Neutrophil (primary cell): ENCODE results near the gene ME3.
"Not testable (repeated sequence)": the region's sequence is repeated elsewhere in the genome, so short reads cannot be mapped to it uniquely, and the experiment has no call there.

ENCODE experiments used
- H3K27ac ChIP-seq: fragments of 200-600 bp; sonication (generic); 2 replicates; pipeline ENCODE4 v1.5.1; 2016; ENCODE audit warnings: mild to moderate bottlenecking, moderate library complexity
- H3K27me3 ChIP-seq: fragments of 200-600 bp; sonication (generic); 2 replicates; pipeline ENCODE4 v1.6.0; 2016; ENCODE audit warnings: mild to moderate bottlenecking
- H3K36me3 ChIP-seq: fragments of 200-600 bp; sonication (generic); 2 replicates; pipeline ENCODE4 v1.5.1; 2017
- H3K4me1 ChIP-seq, 2 experiments: fragments of 200-600 bp in 1 of 2; sonication (generic) in 1 of 2; 1 replicate in 1 of 2; 2 replicates in 1 of 2; pipeline versions ENCODE4 v1.5.1 to v1.6.1; 2013 to 2016; ENCODE audit warnings: low read depth in 1 of 2, low read length in 1 of 2, mild to moderate bottlenecking in 1 of 2, moderate library complexity in 1 of 2; ENCODE audit not compliant: control insufficient read depth in 1 of 2, insufficient read depth in 1 of 2
- H3K4me3 ChIP-seq, 2 experiments: fragments of 200-600 bp in 1 of 2; sonication (generic) in 1 of 2; 1 replicate in 1 of 2; 2 replicates in 1 of 2; pipeline ENCODE4 v1.5.1; 2013 to 2016; ENCODE audit warnings: low read depth in 1 of 2, low read length in 1 of 2, mild to moderate bottlenecking in 1 of 2, moderate library complexity in 1 of 2
- H3K9me3 ChIP-seq: fragments of 200-600 bp; sonication (generic); 2 replicates; pipeline ENCODE4 v1.5.1; 2016
- TF ChIP-seq, protein P1 (sequence below): fragments of 200-600 bp; sonication (generic); IDR thresholded peaks from 2 replicates; pipeline ENCODE4 v1.5.1; 2016; ENCODE audit warnings: antibody characterized with exemption

The ME3 gene

DNA sequence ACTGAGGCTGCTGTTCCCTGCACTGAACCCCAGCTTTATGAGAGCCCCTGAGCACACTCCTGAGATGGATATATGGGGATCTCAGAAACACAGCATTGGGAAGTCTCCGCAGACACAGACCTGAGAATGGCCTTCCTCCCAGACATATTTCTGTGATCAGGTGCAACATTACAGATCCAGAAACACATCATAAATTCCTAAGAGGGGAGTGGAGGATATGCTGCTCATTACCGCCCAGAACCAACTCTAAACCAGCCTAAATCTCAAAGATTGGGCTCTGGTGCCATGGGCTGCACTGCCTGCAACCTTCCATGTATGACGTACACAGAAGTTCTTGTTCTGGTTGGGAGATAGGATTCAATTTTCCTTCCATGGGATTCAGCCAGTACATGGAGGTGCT, 102.0 kb downstream of the ME3 start:
- Histone ChIP-seq H3K9me3 (no peaks in the 10 kb centered on the region), H3K4me1 (no peaks in the 10 kb centered on the region), H3K4me3 (no peak overlapping the region), H3K27ac (no peak overlapping the region), H3K27me3 (no peaks in the 10 kb centered on the region), H3K36me3 (no peaks in the 10 kb centered on the region)
- TF ChIP-seq, protein P1, sequence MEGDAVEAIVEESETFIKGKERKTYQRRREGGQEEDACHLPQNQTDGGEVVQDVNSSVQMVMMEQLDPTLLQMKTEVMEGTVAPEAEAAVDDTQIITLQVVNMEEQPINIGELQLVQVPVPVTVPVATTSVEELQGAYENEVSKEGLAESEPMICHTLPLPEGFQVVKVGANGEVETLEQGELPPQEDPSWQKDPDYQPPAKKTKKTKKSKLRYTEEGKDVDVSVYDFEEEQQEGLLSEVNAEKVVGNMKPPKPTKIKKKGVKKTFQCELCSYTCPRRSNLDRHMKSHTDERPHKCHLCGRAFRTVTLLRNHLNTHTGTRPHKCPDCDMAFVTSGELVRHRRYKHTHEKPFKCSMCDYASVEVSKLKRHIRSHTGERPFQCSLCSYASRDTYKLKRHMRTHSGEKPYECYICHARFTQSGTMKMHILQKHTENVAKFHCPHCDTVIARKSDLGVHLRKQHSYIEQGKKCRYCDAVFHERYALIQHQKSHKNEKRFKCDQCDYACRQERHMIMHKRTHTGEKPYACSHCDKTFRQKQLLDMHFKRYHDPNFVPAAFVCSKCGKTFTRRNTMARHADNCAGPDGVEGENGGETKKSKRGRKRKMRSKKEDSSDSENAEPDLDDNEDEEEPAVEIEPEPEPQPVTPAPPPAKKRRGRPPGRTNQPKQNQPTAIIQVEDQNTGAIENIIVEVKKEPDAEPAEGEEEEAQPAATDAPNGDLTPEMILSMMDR, result no peak

DNA sequence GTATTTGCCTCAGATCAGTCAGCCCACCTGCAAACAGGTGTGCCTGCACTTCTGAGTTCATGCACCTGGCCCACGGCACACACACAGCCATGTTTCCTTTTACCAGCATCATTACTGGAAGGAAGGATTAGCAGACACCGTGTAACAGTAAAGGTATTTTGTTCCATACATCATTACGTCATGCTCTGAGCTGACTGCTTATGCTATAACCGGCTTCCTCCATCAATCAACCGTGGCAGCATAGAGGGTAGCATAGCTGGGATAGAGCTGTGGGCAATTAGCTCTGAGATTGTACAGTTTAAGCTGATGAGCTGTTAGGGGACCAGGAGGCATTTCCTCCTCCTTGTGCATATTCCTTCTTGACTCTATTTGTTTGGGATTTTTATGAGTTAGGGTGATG, 102.4 kb downstream of the ME3 start:
- H3K36me3 ChIP-seq, result no peaks in the 10 kb centered on the region

DNA sequence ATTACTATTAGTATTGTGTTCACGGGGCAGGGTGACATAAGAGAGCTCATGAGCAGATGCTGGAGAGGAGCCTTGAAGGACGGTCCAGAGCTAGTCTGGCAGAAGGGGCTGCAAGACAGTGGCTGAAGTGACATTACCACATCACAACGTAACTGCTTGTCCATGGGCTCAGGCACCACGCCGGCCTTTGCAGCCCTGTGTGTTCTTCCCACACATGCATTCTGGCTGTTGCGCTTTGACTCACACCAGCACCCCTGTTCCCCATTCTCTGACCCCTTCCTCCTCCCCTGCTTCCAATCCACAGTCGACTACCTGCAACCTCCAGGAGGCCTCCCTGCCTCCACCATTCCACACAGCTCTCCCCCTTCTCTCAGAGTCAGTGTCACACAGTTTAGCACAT, 103.3 kb downstream of the ME3 start:
- H3K27ac ChIP-seq, result no peak overlapping the region
- no peaks in the 10 kb centered on the region for H3K4me1 ChIP-seq
- H3K36me3 ChIP-seq, result no peaks in the 10 kb centered on the region
- H3K9me3 ChIP-seq, result no peaks in the 10 kb centered on the region
- H3K4me3 ChIP-seq, result no peak overlapping the region
- TF ChIP-seq, protein P1, result no peak
- no peaks in the 10 kb centered on the region for H3K27me3 ChIP-seq

More for the DNA sequence above, 102.4 kb downstream of the ME3 start:
- TF ChIP-seq, protein P1, result no peak
- H3K9me3 ChIP-seq, result no peaks in the 10 kb centered on the region
- no peaks in the 10 kb centered on the region for H3K4me1 ChIP-seq
- no peak overlapping the region for H3K27ac ChIP-seq
- H3K27me3 ChIP-seq, result no peaks in the 10 kb centered on the region
- no peak overlapping the region for H3K4me3 ChIP-seq

GRCh38 chr11:86565801-86566312, 106.6 kb downstream of the ME3 start:
- no peak overlapping the region for H3K27ac ChIP-seq
- H3K36me3 ChIP-seq, result no peaks in the 10 kb centered on the region
- no peaks in the 10 kb centered on the region for H3K9me3 ChIP-seq
- TF ChIP-seq, protein P1, result no peak
- H3K4me1 ChIP-seq, result no peaks in the 10 kb centered on the region
- H3K27me3 ChIP-seq, result no peaks in the 10 kb centered on the region
- H3K4me3 ChIP-seq, result no peak overlapping the region

GRCh38 chr11:86565388-86565787, 107.0 kb downstream of the ME3 start:
- TF ChIP-seq, protein P1, result no peak
- Histone ChIP-seq H3K27ac (no peak overlapping the region), H3K4me3 (no peak overlapping the region)

DNA sequence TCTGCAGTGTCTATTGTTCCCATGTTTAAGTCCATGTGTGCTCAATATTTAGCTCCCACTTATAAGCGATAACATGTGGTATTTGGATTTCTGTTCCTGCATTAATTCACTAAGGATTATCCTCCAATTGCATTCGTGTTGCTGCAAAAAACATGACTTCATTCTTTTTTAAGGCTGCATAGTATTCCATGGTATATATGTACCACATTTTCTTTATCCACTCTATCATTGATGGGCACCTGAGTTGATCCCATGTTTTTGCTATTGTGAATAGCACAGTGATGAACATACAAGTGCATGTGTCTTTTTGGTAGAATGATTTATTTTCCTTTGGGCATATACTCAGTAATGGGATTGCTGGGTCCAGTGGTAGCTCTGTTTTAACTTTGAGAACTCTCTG, 109.6 kb downstream of the ME3 start:
- not testable (repeated sequence) for H3K4me1 ChIP-seq, H3K9me3 ChIP-seq, H3K4me3 ChIP-seq, H3K27me3 ChIP-seq, H3K27ac ChIP-seq, H3K36me3 ChIP-seq

More at GRCh38 chr11:86565388-86565787, 107.0 kb downstream of the ME3 start:
- no peaks in the 10 kb centered on the region for H3K4me1 ChIP-seq
- no peaks in the 10 kb centered on the region for H3K36me3 ChIP-seq
- H3K9me3 ChIP-seq, result no peaks in the 10 kb centered on the region
- no peaks in the 10 kb centered on the region for H3K27me3 ChIP-seq
